ENCODE data around the gene GIT1.

Gene GIT1

GRCh38 chr17:29589524-29590410 is at the start of gene GIT1:
GIT1 (minus strand) TSS chr17:29589648; CDS start chr17:29589378, 270 bp downstream.
- DNase-seq = peak; percentile 90

- DNase-seq = no peak
Measured at GRCh38 chr17:29633886-29634285, 44.4 kb upstream of the GIT1 start.

GRCh38 chr17:29630630-29631193 is 41.3 kb upstream of the GIT1 start:
- no peak for DNase-seq

GRCh38 chr17:29629839-29630238 is 40.4 kb upstream of the GIT1 start:
- DNase-seq = no peak

- DNase-seq = no peak
Measured at GRCh38 chr17:29628644-29629043, 39.2 kb upstream of the GIT1 start.

GRCh38 chr17:29627951-29628350 is 38.5 kb upstream of the GIT1 start:
- DNase-seq = no peak

- peak; percentile 25 for DNase-seq
Measured at GRCh38 chr17:29625037-29625750, 35.7 kb upstream of the GIT1 start.

- DNase-seq = no peak
Measured at GRCh38 chr17:29624586-29624985, 35.1 kb upstream of the GIT1 start.

- DNase-seq = no peak
Measured at GRCh38 chr17:29623283-29623647, 33.8 kb upstream of the GIT1 start.

- DNase-seq = peak; percentile 77
Measured at GRCh38 chr17:29622337-29623282, 33.2 kb upstream of the GIT1 start, which contains the start of gene CORO6. CORO6 (minus strand) TSS chr17:29622912; CDS start chr17:29621421, 1,491 bp downstream.

GRCh38 chr17:29621751-29622194 is 32.3 kb upstream of the GIT1 start:
- no peak for DNase-seq

- no peak for DNase-seq
Measured at GRCh38 chr17:29620779-29621500, 31.5 kb upstream of the GIT1 start.

GRCh38 chr17:29620271-29620670 is 30.8 kb upstream of the GIT1 start:
- DNase-seq = no peak

GRCh38 chr17:29619251-29619650 is 29.8 kb upstream of the GIT1 start:
- no peak for DNase-seq

- DNase-seq = no peak
Measured at GRCh38 chr17:29618272-29619065, 29.0 kb upstream of the GIT1 start.

GRCh38 chr17:29617481-29618271 is 28.2 kb upstream of the GIT1 start:
- peak; percentile 93 for DNase-seq

GRCh38 chr17:29617125-29617480 is 27.7 kb upstream of the GIT1 start:
- DNase-seq = peak; percentile 93

- peak; percentile 46 for DNase-seq
Measured at GRCh38 chr17:29616300-29617048, 27.0 kb upstream of the GIT1 start.
